Ishikawa (cell line): Measurements from ENCODE around the gene RASSF4.

Source experiments
- CEBPB ChIP-seq: IDR thresholded peaks from 2 replicates; pipeline ENCODE4 v1.6.1; 2012
- CREB1 ChIP-seq: IDR thresholded peaks from 2 replicates; pipeline ENCODE4 v1.6.1; 2012; ENCODE audit warnings: low read depth
- EGR1 ChIP-seq: IDR thresholded peaks from 2 replicates; pipeline ENCODE4 v1.6.1; 2012
- EP300 ChIP-seq: IDR thresholded peaks from 2 replicates; pipeline ENCODE4 v1.6.1; 2012; ENCODE audit warnings: borderline replicate concordance
- FOXM1 ChIP-seq: IDR thresholded peaks from 2 replicates; pipeline ENCODE4 v1.6.1; 2012; ENCODE audit warnings: low read depth, borderline replicate concordance
- MAX ChIP-seq: IDR thresholded peaks from 2 replicates; pipeline ENCODE4 v1.6.1; 2012
- NFIC ChIP-seq: IDR thresholded peaks from 2 replicates; pipeline ENCODE4 v1.6.1; 2012
- RAD21 ChIP-seq: IDR thresholded peaks from 2 replicates; pipeline ENCODE4 v1.6.1; 2012; ENCODE audit warnings: low read depth
- REST ChIP-seq: IDR thresholded peaks from 2 replicates; pipeline ENCODE4 v1.6.1; 2012; ENCODE audit warnings: low read depth, mild to moderate bottlenecking
- TAF1 ChIP-seq: IDR thresholded peaks from 2 replicates; pipeline ENCODE4 v1.6.1; 2012; ENCODE audit warnings: low read depth, mild to moderate bottlenecking
- TCF12 ChIP-seq: IDR thresholded peaks from 2 replicates; pipeline ENCODE4 v1.6.1; 2012; ENCODE audit warnings: low read depth
- TEAD4 ChIP-seq: IDR thresholded peaks from 2 replicates; pipeline ENCODE4 v1.6.1; 2012
- USF1 ChIP-seq: IDR thresholded peaks from 2 replicates; pipeline ENCODE4 v1.6.1; 2012
- YY1 ChIP-seq: IDR thresholded peaks from 2 replicates; pipeline ENCODE4 v1.6.1; 2012; ENCODE audit warnings: low read depth
- ZBTB7A ChIP-seq: IDR thresholded peaks from 2 replicates; pipeline ENCODE4 v1.6.1; 2012; ENCODE audit warnings: low read depth

The RASSF4 gene

GRCh38 chr10:44922021-44922420, 37.6 kb upstream of the RASSF4 start:
- TF ChIP-seq CEBPB (no peak), EGR1 (no peak), TAF1 (no peak), USF1 (no peak), MAX (no peak), TEAD4 (no peak), FOXM1 (no peak), TCF12 (no peak), EP300 (no peak), ZBTB7A (no peak), YY1 (no peak), REST (no peak), RAD21 (no peak), CREB1 (no peak)

GRCh38 chr10:44922796-44923545, 36.6 kb upstream of the RASSF4 start:
- no peak for TF ChIP-seq ZBTB7A
- TF ChIP-seq TAF1 = no peak
- TF ChIP-seq CEBPB = no peak
- no peak for TF ChIP-seq CREB1
- no peak for TF ChIP-seq EP300
- TF ChIP-seq USF1 = no peak
- TF ChIP-seq FOXM1 = no peak
- no peak for TF ChIP-seq TCF12
- TF ChIP-seq YY1 = no peak
- TF ChIP-seq REST = no peak
- no peak for TF ChIP-seq TEAD4
- no peak for TF ChIP-seq NFIC
- no peak for TF ChIP-seq MAX

- TF ChIP-seq TAF1 (no peak), FOXM1 (no peak), ZBTB7A (no peak)
These were observed 36.0 kb upstream of the RASSF4 start for GRCh38 chr10:44923611-44924010.

GRCh38 chr10:44924261-44925040, 35.2 kb upstream of the RASSF4 start:
- TF ChIP-seq EP300 (no peak), FOXM1 (no peak), CEBPB (no peak), RAD21 (no peak), TEAD4 (no peak), CREB1 (no peak), USF1 (no peak), NFIC (no peak), TAF1 (no peak), ZBTB7A (no peak), REST (no peak), YY1 (no peak), EGR1 (no peak)
